CD1c-positive myeloid dendritic cell (primary cell): ENCODE data around the gene CCKAR.

Source experiments
- DNase-seq: peaks from one replicate; pipeline ENCODE4 v3.0.0-alpha.2; 2016; ENCODE audit errors: extremely low spot score

CCKAR gene

DNA sequence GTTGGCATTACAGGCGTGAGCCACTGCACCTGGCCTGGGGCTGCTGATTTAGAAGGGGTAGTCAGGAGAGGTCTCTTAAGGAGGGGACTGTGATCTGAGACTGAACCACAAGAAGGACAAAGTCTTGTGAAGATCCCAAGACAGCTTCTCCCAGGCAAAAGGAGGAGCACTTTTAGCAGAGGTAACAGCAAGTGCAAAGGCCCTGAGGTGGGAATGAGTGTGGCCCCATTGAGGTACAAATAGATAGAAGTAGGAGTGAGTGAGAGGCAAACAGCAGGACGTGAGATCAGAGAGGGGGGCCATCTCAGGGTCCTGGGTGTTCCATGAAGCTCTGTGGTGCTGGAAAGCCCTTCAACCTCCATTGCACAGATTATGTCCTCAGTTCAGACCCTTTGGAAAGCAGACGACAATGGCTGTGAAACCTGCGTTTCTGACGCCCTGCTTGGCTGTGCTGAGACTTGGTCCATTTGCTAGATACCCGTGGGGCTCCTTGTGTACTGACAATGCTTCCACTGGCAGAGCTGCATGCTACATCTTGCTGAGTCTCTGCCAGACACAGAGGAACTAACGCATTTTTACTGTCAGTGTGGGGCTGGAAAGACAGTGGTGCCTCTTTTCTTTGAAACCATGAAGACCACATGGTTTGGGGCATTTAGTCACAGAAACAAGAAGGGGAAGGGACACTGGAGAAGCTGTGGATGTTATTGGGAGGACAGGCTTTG is 1.3 kb upstream of the CCKAR start:
- DNase-seq = no peak

- no peak for DNase-seq
These were observed 638 bp upstream of the CCKAR start for GRCh38 chr4:26490960-26491284.

- DNase-seq = no peak
These were observed 941 bp downstream of the CCKAR start for GRCh38 chr4:26489101-26489985.

- DNase-seq = no peak
These were observed 4.6 kb downstream of the CCKAR start for GRCh38 chr4:26485684-26486083.

- no peak for DNase-seq
These were observed 5.8 kb downstream of the CCKAR start for GRCh38 chr4:26484516-26484915.

DNA sequence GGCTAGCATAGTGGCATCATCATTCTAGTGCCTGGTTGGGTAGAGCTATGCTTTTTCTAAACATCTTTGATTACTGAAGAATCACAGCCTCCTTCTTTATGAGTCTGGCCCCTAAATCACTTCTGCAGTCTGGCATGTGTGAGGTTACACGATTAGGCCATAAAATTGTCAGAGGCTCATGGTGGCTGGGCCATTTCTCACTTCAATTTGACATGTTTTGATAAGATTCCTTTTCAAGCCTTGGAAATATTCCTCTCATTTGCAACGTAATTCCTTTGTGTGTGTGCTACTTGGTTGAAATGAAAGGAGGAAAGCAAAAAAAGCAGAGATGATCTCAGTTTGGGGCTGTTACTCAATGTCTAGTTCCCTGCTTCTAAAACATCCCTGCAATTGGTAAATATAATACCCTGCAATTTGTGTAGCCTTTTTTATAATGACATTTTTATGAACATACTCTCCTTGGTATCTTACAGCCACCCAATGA is 6.2 kb downstream of the CCKAR start:
- DNase-seq = no peak

DNA sequence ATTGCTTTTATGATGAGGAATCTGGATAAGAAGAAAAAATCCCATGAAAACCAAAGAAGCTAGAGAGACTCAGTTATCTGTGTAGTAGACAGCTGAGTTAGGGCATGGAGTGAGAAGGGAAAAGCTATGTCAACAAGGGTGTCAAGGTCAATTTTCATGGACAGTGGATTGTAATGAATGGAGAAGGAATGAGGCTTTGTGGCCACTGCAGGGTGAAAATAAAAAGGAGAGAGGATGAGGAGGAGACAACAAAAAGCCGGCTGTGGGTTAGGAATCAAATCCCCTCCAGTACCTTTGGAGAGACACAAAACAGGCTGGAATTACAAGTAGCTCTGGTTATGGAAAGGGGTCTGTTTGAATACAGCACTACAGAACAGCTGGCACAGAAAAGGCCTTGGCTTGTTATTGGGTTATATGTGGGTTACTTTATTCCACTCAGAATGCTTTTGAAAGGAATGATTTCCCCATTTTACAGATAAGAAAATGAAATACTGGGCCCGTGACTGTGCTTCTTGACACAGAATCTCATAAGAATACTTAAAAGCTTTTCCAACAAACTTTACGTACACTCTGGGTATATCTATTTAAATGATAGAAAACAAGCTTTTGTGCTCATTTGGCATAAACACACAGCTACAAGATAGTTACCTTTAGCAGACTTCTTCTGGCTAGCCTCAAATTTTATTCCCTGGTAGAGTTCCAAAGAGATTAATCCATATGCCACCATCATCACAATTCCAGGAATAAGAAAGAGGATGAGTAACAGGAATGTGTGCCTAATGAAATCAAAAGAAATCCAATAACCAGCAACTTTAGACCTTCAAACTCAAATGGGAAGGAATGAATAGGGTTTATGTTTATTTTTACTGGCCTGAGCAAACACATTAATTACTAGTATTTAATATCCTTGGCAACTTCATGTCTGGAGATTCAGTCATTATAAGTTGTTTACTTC is 7.5 kb downstream of the CCKAR start:
- no peak for DNase-seq

- no peak for DNase-seq
These were observed 12.0 kb downstream of the CCKAR start for GRCh38 chr4:26478330-26478729.

- DNase-seq = no peak
These were observed 13.7 kb downstream of the CCKAR start for GRCh38 chr4:26476545-26476944.

DNA sequence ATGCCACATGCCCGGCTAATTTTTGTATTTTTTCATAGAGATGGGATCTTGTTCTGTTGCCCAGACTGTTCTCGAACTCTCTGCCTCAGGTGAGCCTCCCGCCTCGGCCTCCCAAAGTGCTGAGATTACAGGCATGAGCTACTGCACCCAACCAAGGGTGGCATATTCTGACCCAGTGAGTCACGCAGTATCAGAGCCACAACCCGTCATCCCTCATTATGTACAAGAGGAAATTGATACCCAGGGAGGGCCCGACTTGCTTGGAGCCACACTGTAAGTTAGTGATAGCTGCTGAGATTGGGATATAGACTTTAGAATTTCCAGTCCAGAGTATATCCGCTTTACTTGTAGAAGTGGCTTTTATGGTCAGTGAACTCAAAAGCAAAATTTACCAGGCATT is 14.6 kb downstream of the CCKAR start:
- DNase-seq = no peak

DNA sequence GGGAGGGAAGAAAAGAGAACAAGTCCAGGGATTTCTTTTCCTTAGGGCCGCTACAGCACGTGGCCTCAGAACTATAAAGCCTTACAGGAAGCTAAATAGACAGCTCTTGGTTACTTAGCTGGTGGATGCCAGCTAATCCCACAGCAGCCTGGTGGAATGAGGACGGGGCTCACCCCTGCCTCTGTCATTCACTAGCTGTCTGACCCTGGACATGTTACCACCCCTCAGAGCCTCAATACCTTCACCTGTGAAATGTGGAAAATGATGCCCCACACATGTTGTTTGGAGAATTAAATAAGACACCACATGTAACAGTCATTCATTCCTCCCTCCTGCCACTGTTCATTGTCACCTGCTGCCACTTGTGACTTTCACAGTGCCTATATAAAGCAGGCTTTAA is 15.7 kb downstream of the CCKAR start:
- DNase-seq = no peak

- DNase-seq = no peak
These were observed 16.4 kb downstream of the CCKAR start for GRCh38 chr4:26473893-26474292.

GRCh38 chr4:26471890-26472289 is 18.4 kb downstream of the CCKAR start:
- no peak for DNase-seq

DNA sequence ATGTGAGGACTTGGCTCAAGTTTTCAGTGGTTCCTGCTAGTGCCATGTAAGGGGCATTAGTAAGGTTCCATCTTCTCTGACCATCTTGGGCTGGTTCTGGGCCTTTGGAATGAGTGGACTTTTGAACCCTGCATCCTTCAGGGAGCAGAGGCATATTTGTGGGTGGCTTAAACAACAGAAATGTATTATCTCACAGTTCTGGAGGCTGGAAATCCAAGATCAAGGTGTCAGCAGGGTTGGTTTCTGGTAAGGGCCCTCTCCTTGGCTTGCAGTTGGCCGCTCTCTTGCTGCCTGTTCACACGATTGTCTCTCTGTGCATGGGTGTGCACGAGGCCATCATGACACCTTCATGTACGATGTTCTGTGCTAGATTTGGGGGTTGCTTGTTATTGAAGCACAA is 21.3 kb downstream of the CCKAR start:
- no peak for DNase-seq

DNA sequence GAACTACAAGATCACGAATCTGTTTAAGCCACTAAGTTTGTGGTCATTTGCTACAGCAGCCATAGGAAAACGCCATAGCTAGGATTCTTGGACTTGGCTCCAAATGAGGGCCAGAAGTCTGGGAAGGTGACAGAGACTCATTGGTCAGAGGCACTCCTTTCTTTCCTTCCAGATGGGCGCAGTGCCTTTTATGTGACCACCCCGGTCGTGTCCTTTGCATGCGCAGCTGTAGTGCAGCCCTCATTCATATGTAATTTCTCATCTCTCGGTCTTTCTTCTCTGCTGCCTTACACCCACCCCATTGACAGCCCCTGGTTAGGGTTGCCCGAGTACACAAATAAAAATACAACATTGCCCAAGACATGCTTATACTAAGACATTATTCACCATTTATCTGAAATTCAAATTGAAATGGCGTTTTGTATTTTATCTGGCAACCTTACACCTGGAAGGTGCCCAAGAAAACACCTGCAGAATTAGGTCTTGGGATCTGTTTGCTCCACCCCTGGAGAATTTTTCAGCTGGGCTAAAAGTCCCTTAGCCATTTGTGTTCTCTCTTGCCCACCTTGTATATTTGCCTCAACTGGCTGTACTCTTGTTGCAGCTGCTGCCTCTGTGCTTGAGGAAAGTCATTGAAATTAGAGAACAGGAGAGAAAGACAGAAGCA is 21.9 kb downstream of the CCKAR start:
- no peak for DNase-seq

- no peak for DNase-seq
These were observed 22.6 kb downstream of the CCKAR start for GRCh38 chr4:26467724-26468123.

- no peak for DNase-seq
These were observed 23.6 kb downstream of the CCKAR start for GRCh38 chr4:26466578-26467270.

DNA sequence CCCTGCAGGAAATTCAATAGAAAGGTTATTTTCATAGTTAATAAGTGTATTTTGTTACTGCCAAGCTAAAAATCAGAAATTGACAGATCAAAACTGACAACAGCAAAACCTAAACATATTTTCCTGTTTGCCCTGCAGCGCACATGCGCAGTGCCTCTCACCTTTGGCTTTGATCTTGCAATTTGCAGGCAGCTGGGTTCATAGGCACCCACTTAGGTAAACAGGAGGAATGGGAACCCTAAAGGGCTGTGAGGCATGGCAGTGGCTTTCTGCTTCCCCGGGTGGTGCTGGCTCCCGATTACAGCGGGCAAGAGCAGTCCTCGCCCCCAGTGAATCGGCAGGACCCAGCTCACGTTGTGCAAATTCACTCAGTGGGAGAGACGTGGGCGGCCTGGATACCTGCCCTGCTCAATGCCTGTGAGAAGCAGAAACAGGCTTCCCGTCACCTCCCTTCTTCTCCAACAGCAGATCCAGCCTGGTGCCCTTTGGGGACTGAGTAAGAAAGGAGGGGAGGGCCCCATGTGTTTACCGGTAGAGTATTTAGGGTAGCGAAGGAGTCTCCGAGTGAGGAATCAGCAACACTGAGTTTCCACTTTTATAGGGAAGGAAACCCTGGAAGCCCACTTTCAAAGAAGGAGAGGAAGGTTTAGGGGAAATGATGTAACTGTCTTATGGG is 25.7 kb downstream of the CCKAR start:
- DNase-seq = no peak

- no peak for DNase-seq
These were observed 26.9 kb downstream of the CCKAR start for GRCh38 chr4:26463386-26463785.

GRCh38 chr4:26462874-26463273 is 27.4 kb downstream of the CCKAR start:
- no peak for DNase-seq
